ENCODE results near the gene ZNF488.
A peak's percentile ranks its signal among the peaks of the same experiment; 100 is the strongest.

The ZNF488 gene

DNA sequence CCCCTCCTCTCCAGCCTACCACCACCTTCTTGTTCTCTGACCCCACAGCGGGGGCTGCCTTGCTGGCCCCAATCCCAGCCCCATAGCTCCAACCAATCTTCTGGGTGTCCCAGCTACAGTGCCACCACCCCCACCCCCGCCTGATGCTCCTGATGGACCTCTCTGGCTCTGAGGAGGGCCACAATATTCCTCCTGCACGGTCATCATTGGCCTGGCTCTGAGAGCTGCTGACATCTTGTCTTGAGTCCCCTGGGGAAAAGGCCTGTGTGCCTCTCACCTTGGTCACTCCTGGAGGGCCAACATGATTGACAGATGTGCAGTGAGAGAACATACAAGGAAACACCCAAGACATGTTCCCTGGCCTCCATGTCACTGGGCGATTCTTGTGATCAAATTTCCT, 54.2 kb downstream of the ZNF488 start:
- DNase-seq (ENCODE audit: low spot score), result no peak

GRCh38 chr10:47326927-47327330, 57.2 kb downstream of the ZNF488 start:
- DNase-seq (ENCODE audit: low spot score), result no peak

DNA sequence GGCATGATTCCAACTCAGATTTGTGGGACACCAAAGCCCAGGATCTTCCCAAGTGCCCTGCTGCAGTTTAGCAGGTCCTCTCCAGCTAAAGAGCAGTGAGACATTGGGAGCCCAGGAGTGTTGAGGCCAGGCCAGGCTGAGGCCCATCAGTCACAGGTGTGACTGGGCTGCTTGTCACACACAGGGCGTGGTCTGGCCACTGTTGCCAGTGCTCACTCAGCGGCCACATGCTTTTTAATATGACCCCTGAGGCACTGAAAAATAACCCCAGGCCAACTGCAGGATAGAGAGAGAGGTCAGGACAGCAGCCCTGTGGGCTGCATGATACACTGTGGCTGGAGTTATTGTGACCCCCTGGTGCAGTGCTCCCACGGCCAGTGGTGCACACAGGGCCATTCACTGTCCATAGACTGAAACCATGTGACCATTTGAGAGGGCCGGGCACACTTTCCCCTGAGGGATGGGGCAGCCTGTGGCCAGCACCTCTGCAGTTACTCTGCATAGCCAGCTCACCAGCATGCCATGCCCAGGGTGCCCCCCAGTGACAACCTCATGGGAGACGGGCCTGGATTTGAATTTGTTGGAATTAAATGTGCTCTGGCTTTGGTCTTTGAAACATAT, 57.7 kb downstream of the ZNF488 start:
- peak; percentile 35 for DNase-seq (ENCODE audit: low spot score)

- DNase-seq (ENCODE audit: low spot score), result no peak
These were observed 58.5 kb downstream of the ZNF488 start for GRCh38 chr10:47325303-47326291.

DNA sequence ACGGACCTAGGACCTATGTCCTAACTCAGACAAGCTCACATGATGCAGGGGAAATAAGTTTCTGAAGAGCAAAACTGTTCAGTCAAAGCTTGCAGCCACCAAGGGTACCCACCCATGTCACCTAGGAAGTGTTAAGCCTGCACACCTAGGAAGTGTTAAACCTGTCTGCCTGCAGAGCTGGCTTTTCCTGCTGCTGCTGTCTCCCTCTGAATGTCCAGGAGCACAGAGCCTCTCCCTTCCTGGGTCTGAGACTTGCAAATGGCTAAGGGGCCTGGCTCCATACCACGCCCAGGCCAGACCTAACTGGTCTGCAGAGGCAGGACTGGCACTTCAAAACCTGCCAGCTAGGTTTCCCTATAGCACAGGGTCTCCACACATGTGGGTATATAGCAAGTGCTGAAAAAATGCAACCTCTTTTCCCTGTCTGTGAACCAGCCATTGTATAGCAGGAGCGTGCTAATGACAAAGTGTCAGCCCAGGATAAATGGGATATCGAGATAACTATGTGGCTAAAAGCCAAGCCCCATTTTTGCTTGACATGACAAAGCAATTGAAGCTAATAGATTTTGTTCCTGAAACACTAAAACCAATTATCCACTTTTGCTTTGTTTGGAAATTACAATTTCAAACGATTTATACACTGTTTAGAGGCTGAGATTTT, 60.3 kb downstream of the ZNF488 start:
- no peak for DNase-seq (ENCODE audit: low spot score)

DNA sequence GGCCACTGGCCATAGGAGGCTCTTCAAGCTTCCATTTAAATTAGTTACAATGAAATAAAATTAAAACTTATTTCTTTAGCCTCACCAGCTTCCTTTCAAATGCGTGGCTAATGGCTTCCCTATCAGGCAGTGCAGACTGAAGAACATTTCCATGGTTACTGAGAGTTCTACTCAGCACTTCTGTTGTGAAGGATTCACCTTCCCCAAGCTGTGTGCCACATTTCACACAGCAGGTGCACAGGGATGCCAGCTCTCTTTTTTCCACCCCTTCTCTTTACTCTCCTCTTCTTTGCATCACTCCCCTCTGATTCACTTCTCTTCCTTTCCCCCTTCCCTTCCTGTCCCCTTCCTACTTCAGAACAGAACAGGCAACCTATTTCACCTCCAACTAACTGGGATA, 61.0 kb downstream of the ZNF488 start:
- DNase-seq (ENCODE audit: low spot score), result no peak

- no peak for DNase-seq (ENCODE audit: low spot score)
These were observed 61.6 kb downstream of the ZNF488 start, which contains the start of gene GDF2 for GRCh38 chr10:47322300-47323061. Gene GDF2 (plus strand): TSS chr10:47322454. CDS start chr10:47322669, 215 bp downstream.

GRCh38 chr10:47321521-47322195, 62.4 kb downstream of the ZNF488 start:
- no peak for DNase-seq (ENCODE audit: low spot score)

- no peak for DNase-seq (ENCODE audit: low spot score)
These were observed 63.3 kb downstream of the ZNF488 start for GRCh38 chr10:47320812-47321211.

GRCh38 chr10:47319784-47320183, 64.3 kb downstream of the ZNF488 start:
- no peak for DNase-seq (ENCODE audit: low spot score)

GRCh38 chr10:47318706-47319105, 65.4 kb downstream of the ZNF488 start:
- DNase-seq (ENCODE audit: low spot score), result peak; percentile 14

- DNase-seq (ENCODE audit: low spot score), result no peak
These were observed 66.8 kb downstream of the ZNF488 start for GRCh38 chr10:47317251-47317650.

GRCh38 chr10:47316131-47316530, 68.0 kb downstream of the ZNF488 start:
- DNase-seq (ENCODE audit: low spot score), result no peak
